Measurements from ENCODE around the gene HHIPL1. TPM values are rescaled to one million over a fixed set of nuclear protein-coding genes. Genes with fewer than 3 reads are reported as not detected.
A peak's percentile ranks its signal among the peaks of the same experiment; 100 is the strongest.

The HHIPL1 gene
- total RNA-seq, 1 donor from 2014 or later, result not detected

DNA sequence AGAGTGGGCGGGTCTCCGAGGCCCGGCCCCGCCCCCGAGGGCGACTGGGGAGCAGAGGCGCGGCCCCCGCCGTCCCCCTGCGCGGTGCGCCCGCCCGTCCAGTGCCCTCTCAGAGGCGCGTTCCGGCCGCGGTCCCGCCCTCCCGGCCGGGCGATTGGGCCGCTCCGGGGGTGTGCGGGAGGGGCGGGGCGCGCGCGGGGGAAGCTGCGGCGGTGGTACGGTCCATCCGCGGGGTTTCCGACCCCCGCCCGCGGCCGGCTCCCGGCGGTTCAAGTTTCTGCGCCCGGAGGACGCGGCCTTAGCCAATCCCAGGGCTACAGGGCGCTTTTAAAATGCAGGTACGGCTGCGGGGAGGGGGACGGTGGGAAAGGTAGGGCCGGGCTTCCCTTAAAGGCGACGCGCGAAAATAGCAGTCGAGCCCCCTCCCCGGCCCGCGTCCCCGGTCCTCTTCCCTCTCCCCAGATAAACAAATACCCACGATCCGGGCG is 40.6 kb upstream of the HHIPL1 start:
- Mint-ChIP-seq H3K27ac (peak overlapping the region; percentile 91), H3K27me3 (peaks cover 12% of the 10 kb centered on the region), H3K4me3 (peak overlapping the region; percentile 84), H3K9me3 (no peaks in the 10 kb centered on the region), H3K4me1 (peaks cover 22% of the 10 kb centered on the region), H3K36me3 (ENCODE audit: low read depth) (no peaks in the 10 kb centered on the region)
- peak; percentile 99 for DNase-seq
- intact Hi-C loops (cut with micrococcal nuclease), result loop anchor here (1.0 to 5.0 kb wide), 4 partner anchors 9 to 368 kb away; partner anchors contain the start of genes CCNK and CYP46A1

DNA sequence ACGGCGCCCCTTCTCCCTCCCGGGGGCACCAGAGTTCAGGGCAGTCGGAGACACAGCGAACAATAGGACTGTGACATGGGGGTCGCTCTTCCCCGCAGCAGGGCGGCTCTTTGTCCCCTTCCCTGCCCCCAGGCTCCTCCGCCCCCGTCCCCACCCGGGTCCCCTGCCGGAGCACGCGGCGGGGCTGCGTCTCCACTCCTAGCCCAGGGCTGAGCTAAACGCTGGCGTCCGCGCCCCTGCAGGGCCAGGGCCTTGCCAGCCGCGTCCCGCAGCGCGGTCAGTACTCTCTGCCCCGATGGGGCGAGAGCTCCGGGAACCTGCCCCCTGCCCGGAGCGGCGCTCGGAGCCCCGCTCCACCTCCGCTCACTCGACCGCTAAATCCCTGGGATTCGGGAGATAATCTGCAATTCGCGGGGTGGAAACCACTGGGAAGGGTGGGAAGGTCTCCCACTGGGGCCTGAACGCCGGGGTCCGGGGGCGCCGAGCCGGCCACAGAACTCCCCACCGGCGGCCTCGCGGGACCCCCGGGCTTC is 40.1 kb upstream of the HHIPL1 start:
- DNase-seq, result peak; percentile 82
- Mint-ChIP-seq H3K4me3 (peak overlapping the region; percentile 84), H3K36me3 (ENCODE audit: low read depth) (no peaks in the 10 kb centered on the region), H3K9me3 (no peaks in the 10 kb centered on the region), H3K27ac (peak overlapping the region; percentile 91), H3K27me3 (peaks cover 12% of the 10 kb centered on the region), H3K4me1 (peaks cover 22% of the 10 kb centered on the region)
- intact Hi-C loops (cut with micrococcal nuclease), result loop anchor here (1.0 to 5.0 kb wide), 4 partner anchors 10 to 367 kb away; partner anchors contain the start of genes CCNK and CYP46A1

DNA sequence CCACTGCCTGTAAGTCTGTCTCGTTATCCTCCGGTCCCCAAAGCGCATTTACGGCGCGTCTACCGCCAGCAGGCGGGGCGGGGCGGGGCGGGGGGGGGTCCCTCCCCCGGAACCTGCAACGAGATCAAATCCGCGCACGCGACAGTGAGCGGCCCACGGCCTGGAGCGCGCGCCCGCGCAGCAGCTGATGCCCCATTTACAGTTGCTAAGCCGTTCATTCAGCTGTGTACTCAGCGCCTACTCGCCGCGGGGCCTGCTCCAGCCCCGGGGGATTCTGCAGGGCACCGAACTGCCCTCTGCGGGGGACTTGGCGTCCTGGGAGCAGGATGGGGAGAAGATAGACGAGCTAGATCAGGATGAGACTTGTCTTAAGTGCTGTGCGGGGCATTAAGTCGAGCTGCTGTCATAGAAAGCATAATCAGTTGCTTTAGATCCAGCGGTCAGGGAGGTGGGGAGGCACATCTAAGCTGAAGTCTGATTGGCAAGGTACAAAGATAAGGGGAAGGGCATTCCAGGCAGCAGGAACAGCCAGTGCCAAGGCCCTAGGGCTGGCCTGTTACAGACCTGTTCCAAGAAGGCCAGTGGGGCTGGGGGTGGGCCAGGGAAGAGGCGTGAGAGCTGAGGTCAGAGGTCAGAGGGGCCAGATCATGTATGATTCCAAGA is 39.5 kb upstream of the HHIPL1 start:
- Mint-ChIP-seq H3K27ac (peak overlapping the region; percentile 81), H3K4me3 (peak overlapping the region; percentile 84), H3K27me3 (peaks cover 12% of the 10 kb centered on the region), H3K4me1 (peaks cover 22% of the 10 kb centered on the region), H3K9me3 (no peaks in the 10 kb centered on the region), H3K36me3 (ENCODE audit: low read depth) (no peaks in the 10 kb centered on the region)
- intact Hi-C loops (cut with micrococcal nuclease), result no loop called here
- peak; percentile 94 for DNase-seq

DNA sequence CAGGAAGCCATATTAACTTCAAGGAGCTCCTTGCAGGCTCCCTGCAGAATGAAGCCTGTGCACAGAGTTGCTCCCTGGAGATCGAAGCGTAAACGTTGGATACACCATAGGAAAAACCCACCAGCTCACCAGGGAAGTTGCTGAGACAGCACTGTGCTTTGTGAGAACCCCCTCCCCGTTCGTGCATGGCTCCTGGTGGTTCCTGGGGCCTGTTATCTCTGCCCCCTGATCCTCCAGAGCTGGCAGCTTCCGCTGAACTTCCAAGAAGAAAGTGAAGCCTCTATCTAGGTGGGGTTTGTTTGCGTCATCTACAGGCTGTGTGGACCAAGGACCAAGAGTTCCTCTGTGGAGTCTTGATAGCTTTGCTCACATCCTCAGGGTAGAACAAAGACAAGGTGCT is 38.6 kb upstream of the HHIPL1 start:
- no peak overlapping the region for H3K4me3 Mint-ChIP-seq
- DNase-seq, result no peak
- H3K27me3 Mint-ChIP-seq, result peaks cover 10% of the 10 kb centered on the region
- H3K9me3 Mint-ChIP-seq, result no peaks in the 10 kb centered on the region
- H3K36me3 Mint-ChIP-seq (ENCODE audit: low read depth), result no peaks in the 10 kb centered on the region
- intact Hi-C loops (cut with micrococcal nuclease), result no loop called here
- no peak overlapping the region for H3K27ac Mint-ChIP-seq
- peaks cover 17% of the 10 kb centered on the region for H3K4me1 Mint-ChIP-seq

DNA sequence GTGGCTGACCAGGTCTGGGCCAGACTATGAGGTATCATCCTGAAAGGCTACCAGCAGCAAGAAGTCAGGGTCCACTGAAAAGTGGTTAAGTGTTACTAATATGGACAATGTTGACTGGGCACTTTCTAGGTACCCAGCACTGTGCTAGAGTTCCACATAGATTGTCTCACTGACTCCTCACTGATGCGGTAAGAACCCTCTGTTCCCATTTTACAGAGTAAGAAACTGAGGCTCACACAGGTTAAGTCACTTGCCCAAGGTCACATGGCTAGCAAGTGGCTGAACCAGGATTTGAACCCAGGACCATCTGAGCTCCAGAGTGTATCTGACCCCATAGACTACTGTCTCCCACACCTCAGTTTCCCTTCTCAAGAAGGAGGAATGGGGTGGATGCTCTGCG is 36.3 kb upstream of the HHIPL1 start:
- Mint-ChIP-seq H3K4me1 (peaks cover 6% of the 10 kb centered on the region), H3K27ac (no peak overlapping the region), H3K36me3 (ENCODE audit: low read depth) (no peaks in the 10 kb centered on the region), H3K4me3 (no peak overlapping the region), H3K9me3 (no peaks in the 10 kb centered on the region), H3K27me3 (no peaks in the 10 kb centered on the region)
- intact Hi-C loops (cut with micrococcal nuclease), result no loop called here
- DNase-seq, result no peak

DNA sequence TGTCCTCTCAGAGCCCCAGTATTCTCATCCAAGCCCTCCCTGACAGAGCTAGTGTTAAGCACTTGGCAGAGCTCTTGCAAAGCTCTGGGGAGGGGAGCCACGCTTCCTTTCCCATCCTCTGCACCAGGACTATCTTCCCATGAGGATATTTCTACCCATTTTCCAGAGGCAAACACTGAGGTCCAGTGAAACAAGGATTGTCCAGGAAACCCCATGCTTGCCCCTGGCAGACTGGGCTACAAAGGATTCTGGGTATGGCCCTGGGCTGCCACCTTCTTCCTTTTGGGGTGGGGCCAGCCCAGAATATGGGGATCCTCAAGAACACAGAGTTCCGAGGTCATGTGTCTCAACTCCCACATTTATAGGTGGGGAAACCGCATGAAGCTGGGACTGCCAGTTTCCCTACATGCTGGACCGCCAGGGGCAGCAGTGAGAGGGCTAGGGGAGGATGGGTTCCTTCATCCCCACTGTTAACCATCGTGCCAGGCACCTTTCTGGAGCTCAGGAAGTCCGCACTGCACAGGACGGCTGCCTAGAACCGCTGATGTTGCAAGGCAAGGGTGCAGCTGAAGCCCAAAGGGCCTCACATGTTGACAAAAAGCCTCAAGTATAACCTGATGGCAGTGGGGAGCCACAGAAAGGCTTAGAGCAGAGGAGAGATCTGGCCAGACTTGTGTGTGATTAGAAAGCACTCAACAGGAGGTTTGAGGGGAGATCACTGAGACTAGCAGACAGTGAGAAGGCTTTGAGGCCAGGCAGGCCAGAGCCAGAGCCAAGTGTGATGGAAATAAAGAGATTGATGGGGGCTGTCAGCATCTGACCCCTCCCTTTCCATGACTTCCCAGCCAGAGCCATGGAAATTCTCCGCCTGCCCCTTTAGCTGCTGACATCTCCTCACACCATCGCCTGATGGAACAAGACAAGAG is 35.4 kb upstream of the HHIPL1 start:
- peaks cover 6% of the 10 kb centered on the region for H3K4me1 Mint-ChIP-seq
- no peaks in the 10 kb centered on the region for H3K9me3 Mint-ChIP-seq
- intact Hi-C loops (cut with micrococcal nuclease), result no loop called here
- H3K27ac Mint-ChIP-seq, result no peak overlapping the region
- peaks cover 3% of the 10 kb centered on the region for H3K27me3 Mint-ChIP-seq
- H3K4me3 Mint-ChIP-seq, result no peak overlapping the region
- H3K36me3 Mint-ChIP-seq (ENCODE audit: low read depth), result no peaks in the 10 kb centered on the region
- DNase-seq, result peak; percentile 65

DNA sequence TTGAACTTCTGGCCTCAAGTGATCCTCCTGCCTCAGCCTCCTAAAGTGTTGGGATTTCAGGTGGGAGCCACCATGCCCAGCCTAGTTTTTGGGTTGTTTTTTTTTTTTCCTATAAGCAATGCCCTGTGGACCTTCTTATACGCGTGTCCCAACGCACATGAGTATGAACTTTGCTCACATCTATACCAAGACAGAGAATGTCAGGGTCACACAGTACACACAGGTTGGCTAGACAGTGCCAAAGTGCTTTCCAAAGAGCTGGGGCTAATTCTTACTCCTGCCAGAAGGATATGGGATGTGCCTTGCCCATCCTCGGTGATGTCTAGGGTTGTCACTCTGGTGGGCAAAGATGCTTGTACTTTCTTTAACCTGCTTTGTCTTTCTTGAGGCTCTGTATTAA is 33.3 kb upstream of the HHIPL1 start:
- Mint-ChIP-seq H3K36me3 (ENCODE audit: low read depth) (no peaks in the 10 kb centered on the region), H3K27ac (no peak overlapping the region), H3K9me3 (no peaks in the 10 kb centered on the region), H3K4me3 (no peak overlapping the region), H3K4me1 (peaks cover 3% of the 10 kb centered on the region), H3K27me3 (peaks cover 17% of the 10 kb centered on the region)
- no peak for DNase-seq
- intact Hi-C loops (cut with micrococcal nuclease), result no loop called here

DNA sequence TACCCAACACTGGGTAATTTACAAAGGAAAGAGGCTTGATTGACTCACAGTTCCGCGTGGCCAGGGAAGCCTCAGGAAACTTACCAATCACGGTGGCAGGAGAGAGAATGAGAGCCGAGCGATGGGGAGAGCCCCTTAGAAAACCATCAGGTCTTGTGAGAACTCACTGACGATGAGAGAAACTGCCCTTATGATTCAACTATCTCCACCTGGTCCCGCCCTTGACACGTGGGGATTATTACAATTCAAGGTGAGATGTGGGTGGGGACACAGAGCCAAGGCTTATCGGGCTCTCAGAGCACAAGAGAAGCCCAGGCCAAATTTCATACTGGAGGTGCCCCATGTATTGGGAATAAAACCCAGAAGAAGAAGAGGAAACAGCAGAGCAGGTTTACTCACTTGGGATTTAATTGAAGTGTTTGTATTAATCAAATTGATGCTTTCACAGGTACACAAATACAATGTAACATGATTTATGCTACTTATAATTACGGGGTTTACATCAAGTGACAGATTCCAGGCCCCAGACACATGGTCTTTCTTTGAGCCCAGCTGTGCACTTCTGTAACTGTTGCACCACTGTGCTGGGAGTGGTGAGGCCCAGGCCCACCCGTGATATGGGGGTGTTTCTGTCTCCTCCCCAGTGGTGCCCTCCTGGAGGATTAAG is 32.7 kb upstream of the HHIPL1 start:
- no peak for DNase-seq
- H3K4me1 Mint-ChIP-seq, result peaks cover 3% of the 10 kb centered on the region
- no peaks in the 10 kb centered on the region for H3K36me3 Mint-ChIP-seq (ENCODE audit: low read depth)
- H3K4me3 Mint-ChIP-seq, result no peak overlapping the region
- H3K27me3 Mint-ChIP-seq, result peaks cover 22% of the 10 kb centered on the region
- intact Hi-C loops (cut with micrococcal nuclease), result no loop called here
- H3K9me3 Mint-ChIP-seq, result no peaks in the 10 kb centered on the region
- H3K27ac Mint-ChIP-seq, result no peak overlapping the region

DNA sequence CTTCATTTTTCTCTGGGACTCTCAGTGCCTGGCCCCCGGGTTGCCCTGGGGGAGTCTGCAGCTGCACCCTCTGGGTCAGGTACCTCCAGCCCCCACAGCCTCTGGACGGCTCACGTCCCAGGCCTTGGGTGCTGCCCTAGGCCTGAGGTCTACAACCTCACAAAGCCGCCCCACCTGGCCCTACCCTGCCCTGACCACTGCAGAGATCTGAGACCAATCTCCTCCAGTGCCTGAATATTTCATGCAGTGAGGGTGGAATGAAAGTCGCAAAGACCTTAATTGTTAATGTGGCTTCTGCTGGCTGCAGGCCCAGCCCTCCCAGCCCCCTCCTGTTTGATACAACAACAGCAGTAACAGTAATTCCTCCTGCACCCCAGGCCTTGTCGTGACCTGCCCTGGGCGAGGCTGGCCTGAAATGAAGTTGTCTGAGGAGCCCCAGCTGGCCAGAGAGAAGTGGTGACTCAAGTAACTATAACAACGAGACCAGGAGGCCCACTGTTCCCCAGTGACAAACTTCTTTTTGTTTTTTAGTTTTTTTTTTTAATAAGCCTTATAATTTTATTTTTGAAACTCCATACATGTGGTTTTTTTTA is 32.1 kb upstream of the HHIPL1 start:
- H3K4me1 Mint-ChIP-seq, result peaks cover 3% of the 10 kb centered on the region
- H3K27ac Mint-ChIP-seq, result no peak overlapping the region

DNA sequence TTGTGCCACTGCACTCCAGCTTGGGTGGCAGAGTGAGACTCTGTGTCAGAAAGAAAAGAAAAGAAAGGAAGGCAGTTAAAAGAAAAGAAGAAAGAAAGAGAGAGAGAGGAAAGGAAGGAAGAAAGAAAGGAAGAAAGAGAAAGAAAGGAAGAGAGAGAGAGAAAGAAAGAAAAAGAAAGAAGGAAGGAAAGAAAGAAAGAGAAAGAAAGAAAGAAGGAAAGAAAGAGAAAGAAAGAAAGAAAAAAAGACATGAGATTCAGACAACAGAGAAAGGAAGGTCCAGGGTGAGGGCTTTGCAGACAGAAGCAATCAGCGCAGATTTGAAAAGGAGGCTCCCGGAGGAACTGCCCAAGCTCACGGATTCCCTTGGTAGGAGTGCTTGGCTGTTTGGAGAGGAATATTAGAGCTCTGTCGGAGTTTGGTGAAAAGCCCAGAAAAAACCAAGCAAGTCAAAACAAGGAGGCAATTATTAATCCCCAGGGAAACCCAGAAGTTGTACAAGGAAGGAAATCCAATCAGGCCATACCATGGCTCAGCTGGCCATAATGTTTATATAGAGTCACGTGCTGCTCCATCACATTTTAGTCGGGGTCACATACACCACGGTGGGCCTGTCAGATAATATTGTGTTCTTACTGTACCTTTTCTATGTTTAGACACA is 29.3 kb upstream of the HHIPL1 start:
- no peak for DNase-seq
- Mint-ChIP-seq H3K4me1 (peaks cover 4% of the 10 kb centered on the region), H3K27ac (peak overlapping the region; percentile 18), H3K4me3 (no peak overlapping the region), H3K27me3 (peaks cover 24% of the 10 kb centered on the region), H3K36me3 (ENCODE audit: low read depth) (no peaks in the 10 kb centered on the region), H3K9me3 (no peaks in the 10 kb centered on the region)
- intact Hi-C loops (cut with micrococcal nuclease), result no loop called here

More for the DNA sequence above, 32.1 kb upstream of the HHIPL1 start:
- intact Hi-C loops (cut with micrococcal nuclease), result no loop called here
- Mint-ChIP-seq H3K36me3 (ENCODE audit: low read depth) (no peaks in the 10 kb centered on the region), H3K27me3 (peaks cover 23% of the 10 kb centered on the region), H3K9me3 (no peaks in the 10 kb centered on the region), H3K4me3 (no peak overlapping the region)
- no peak for DNase-seq

DNA sequence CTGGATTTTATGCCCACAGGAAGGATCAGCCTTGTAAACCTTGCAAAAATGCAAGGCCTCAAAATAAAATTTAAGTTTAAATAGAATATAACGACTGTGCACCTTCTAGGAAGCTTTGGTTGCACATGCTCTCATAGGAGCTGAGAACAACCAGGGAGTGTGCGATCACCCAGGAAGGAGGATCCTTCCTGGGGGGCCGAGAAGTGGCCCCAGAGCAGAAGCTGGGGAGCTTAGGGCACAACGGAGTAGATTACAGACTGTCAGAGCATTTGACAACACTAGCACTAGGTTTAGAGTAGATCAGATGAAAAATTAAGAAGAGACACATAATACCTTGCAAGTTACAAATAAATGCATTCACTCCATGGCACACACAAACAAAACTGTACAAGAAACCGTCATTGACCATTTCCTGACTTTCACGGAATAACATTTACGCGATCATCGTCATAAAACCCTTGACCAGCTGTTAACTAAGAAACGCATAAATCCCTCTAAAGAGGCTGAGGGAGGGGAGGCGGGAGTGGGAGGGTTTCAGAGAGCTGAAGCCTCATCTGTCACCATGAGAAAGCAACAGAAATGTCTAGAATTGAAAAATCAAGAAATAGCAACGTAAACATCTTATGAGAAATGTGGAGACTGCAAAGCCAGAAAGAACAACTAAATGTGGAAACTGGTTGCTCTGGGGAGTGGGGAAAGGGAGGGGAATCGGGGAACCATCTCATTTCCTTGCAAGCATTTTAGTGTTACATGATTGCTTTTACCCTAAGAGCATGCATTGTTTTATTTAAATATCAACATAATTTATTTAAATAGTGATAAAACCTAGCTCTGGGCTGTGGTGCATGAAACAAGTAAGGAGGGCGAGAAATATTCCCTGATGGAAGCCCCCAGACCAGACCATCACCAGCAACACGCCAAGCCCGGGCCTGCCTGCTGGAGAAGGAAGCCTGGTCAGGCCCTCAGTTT is 27.8 kb upstream of the HHIPL1 start:
- Mint-ChIP-seq H3K4me3 (no peak overlapping the region), H3K9me3 (no peaks in the 10 kb centered on the region), H3K27ac (no peak overlapping the region), H3K36me3 (ENCODE audit: low read depth) (no peaks in the 10 kb centered on the region), H3K4me1 (peaks cover 4% of the 10 kb centered on the region), H3K27me3 (peaks cover 26% of the 10 kb centered on the region)
- no peak for DNase-seq
- intact Hi-C loops (cut with micrococcal nuclease), result no loop called here
